Neuronal stem cell (in vitro differentiated cells): ENCODE measurements around the gene APBA1.

ENCODE experiments used
- DNase-seq: peaks from one replicate; pipeline ENCODE4 v3.0.0-alpha.2; 2013; ENCODE audit warnings: low spot score
- H2AFZ ChIP-seq: one replicate; pipeline ENCODE4 v1.6.1; 2013; ENCODE audit warnings: mild to moderate bottlenecking, low read length, inconsistent platforms
- H2AK5ac ChIP-seq: 2 replicates; pipeline ENCODE4 v1.6.1; 2013; ENCODE audit warnings: low read depth, mild to moderate bottlenecking, inconsistent platforms, low read length, moderate library complexity, mixed read lengths
- H2BK120ac ChIP-seq: 2 replicates; pipeline ENCODE4 v1.6.1; 2013; ENCODE audit warnings: low read depth, mild to moderate bottlenecking, inconsistent platforms, low read length, moderate library complexity, mixed read lengths
- H2BK12ac ChIP-seq: one replicate; pipeline ENCODE4 v1.6.1; 2013; ENCODE audit warnings: low read length, inconsistent platforms
- H2BK15ac ChIP-seq: 2 replicates; pipeline ENCODE4 v1.6.1; 2013; ENCODE audit warnings: mild to moderate bottlenecking, low read length, inconsistent platforms, mixed read lengths
- H2BK5ac ChIP-seq: one replicate; pipeline ENCODE4 v1.6.1; 2013; ENCODE audit warnings: inconsistent platforms, mild to moderate bottlenecking, low read length, moderate library complexity
- H3K14ac ChIP-seq: one replicate; pipeline ENCODE4 v1.6.1; 2013; ENCODE audit warnings: low read length, inconsistent platforms
- H3K18ac ChIP-seq: 2 replicates; pipeline ENCODE4 v1.6.1; 2013; ENCODE audit warnings: low read length, inconsistent platforms
- H3K23ac ChIP-seq: 2 replicates; pipeline ENCODE4 v1.6.1; 2013; ENCODE audit warnings: low read depth, mild to moderate bottlenecking, mixed read lengths, low read length, inconsistent platforms; ENCODE audit not compliant: poor library complexity
- H3K27ac ChIP-seq: replicated peaks from 3 replicates; pipeline ENCODE4 v1.5.1; 2013; ENCODE audit warnings: low read length, inconsistent platforms
- H3K27me3 ChIP-seq, 3 experiments: 2 replicates each; pipeline ENCODE4 v1.6.1; 2013; ENCODE audit warnings: low read length in 3 of 3, mild to moderate bottlenecking in 2 of 3, inconsistent platforms in 1 of 3, low read depth in 1 of 3, mixed read lengths in 1 of 3, moderate library complexity in 1 of 3; ENCODE audit not compliant: control insufficient read depth in 3 of 3, insufficient read depth in 3 of 3
- H3K36me3 ChIP-seq, 2 donors: replicated peaks in 1 of 2; 2 replicates each; pipeline ENCODE4 v1.6.1; 2013; ENCODE audit warnings: low read length in 2 of 2; ENCODE audit not compliant: control insufficient read depth in 2 of 2, insufficient read depth in 2 of 2
- H3K4ac ChIP-seq: 2 replicates; pipeline ENCODE4 v1.6.1; 2013; ENCODE audit warnings: inconsistent platforms, mild to moderate bottlenecking, low read length, moderate library complexity
- H3K4me1 ChIP-seq, 2 donors: 1 replicate in 1 of 2; 2 replicates in 1 of 2; pipeline ENCODE4 v1.6.1; 2013; ENCODE audit warnings: low read length in 2 of 2, low read depth in 1 of 2; ENCODE audit not compliant: control insufficient read depth in 2 of 2, insufficient read depth in 1 of 2
- H3K4me2 ChIP-seq: one replicate; pipeline ENCODE4 v1.6.1; 2013; ENCODE audit warnings: mild to moderate bottlenecking, low read length, inconsistent platforms; ENCODE audit not compliant: insufficient read depth, poor library complexity, severe bottlenecking
- H3K4me3 ChIP-seq, 2 donors: 2 replicates each; pipeline ENCODE4 v1.5.1; 2013; ENCODE audit warnings: low read length in 2 of 2, mild to moderate bottlenecking in 2 of 2, inconsistent platforms in 1 of 2, moderate library complexity in 1 of 2
- H3K79me1 ChIP-seq: one replicate; pipeline ENCODE4 v1.6.1; 2013; ENCODE audit warnings: low read depth, mild to moderate bottlenecking, inconsistent platforms, low read length, moderate library complexity
- H3K9ac ChIP-seq: one replicate; pipeline ENCODE4 v1.6.1; 2013; ENCODE audit warnings: mild to moderate bottlenecking, low read depth, low read length, inconsistent platforms; ENCODE audit not compliant: poor library complexity
- H3K9me3 ChIP-seq, 2 donors: replicated peaks in 1 of 2; 2 replicates each; pipeline versions ENCODE3 to v1.6.1; 2013; ENCODE audit warnings: low read length in 2 of 2, mild to moderate bottlenecking in 2 of 2, inconsistent platforms in 1 of 2, low read depth in 1 of 2, mixed read lengths in 1 of 2, moderate library complexity in 1 of 2; ENCODE audit not compliant: control insufficient read depth in 2 of 2, insufficient read depth in 1 of 2
- H4K8ac ChIP-seq: one replicate; pipeline ENCODE4 v1.6.1; 2013; ENCODE audit warnings: low read depth, mild to moderate bottlenecking, inconsistent platforms, low read length, moderate library complexity
- H4K91ac ChIP-seq: one replicate; pipeline ENCODE4 v1.6.1; 2013; ENCODE audit warnings: low read length, low read depth, mild to moderate bottlenecking, inconsistent platforms; ENCODE audit not compliant: poor library complexity
- WGBS, 2 donors: extraction: QIAGEN DNeasy Blood & Tissue Kit; methylation state at CpG; one replicate each; pipeline ENCODE4 v1.1.7; 2013; ENCODE audit warnings: missing lambda C conversion rate in 2 of 2, mixed read lengths in 1 of 2; ENCODE audit not compliant: insufficient read length in 2 of 2, insufficient replicate concordance in 1 of 2; ENCODE audit errors: extremely low coverage in 2 of 2; 5-methylcytosine and 5-hydroxymethylcytosine counted together

Gene APBA1

DNA sequence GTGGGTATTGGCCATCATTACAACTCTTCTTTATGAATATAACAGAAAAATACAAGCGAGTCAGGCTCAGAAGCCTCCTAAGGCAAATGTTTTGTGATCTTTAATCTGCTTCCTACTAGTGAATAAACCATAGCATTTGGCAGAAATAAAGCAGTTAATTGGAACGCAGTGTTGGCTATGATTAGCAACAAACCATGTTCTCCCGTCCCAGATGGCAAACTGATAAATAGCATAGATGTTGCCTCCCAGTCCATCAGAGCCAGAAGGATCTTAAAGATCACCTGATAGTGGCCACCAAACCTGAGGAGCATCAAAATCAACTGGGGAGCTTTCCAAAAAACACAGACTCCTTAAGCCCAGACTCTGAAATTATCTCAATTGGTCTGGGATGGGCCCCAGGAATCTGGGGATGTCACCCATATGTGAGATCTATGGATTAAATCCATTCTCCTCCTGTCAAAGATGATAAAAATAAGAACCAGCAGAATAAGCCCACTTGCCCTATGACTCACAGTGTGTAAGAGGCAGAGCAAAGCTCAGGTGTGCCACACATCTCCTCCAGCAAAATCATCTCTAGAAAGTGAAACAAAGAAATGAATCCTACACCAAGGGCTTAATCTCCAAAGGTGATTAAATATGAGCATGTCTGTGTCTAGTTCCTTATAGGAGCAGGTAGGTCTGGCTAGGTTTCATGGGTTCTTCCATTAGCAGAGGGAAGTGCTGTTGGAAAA, 50.3 kb downstream of the APBA1 start:
- Histone ChIP-seq H3K18ac (no peak overlapping the region), H3K4me2 (no peak overlapping the region)
- WGBS, 2 donors = no CpG with 5 or more reads among the region's 3 CpGs

DNA sequence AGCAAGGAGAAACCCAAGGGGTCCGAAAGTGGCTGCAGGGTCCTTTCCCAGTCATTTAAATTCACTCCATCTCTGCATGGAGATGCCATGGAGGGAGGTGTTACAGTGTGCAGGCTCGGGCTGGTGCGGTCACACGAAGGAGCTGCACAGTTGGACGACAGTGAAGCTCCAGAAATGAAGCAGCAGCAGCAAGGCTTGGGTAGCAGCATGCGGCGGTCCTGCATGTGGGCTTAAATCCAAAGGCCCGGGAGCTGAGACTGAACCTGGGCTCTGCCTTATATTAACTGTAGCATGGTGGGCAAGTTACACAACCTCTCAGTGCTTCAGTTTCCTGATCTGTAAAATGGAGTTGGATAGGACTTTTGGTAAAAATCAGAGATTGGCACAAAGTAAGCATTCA, 51.4 kb downstream of the APBA1 start:
- no peak overlapping the region for H2BK120ac ChIP-seq
- peaks cover 0 to 2% of the 10 kb centered on the region in 2 donors for H3K4me1 ChIP-seq
- H2BK15ac ChIP-seq = no peak overlapping the region
- no peak overlapping the region for H3K18ac ChIP-seq
- no peak overlapping the region for H4K91ac ChIP-seq
- H2BK12ac ChIP-seq = no peak overlapping the region
- no peak overlapping the region for H3K23ac ChIP-seq
- no peak overlapping the region for H3K4me3 ChIP-seq
- H2BK5ac ChIP-seq = no peak overlapping the region
- no peaks in the 10 kb centered on the region for H3K27me3 ChIP-seq
- H3K4ac ChIP-seq = no peak overlapping the region
- no peak overlapping the region for H3K14ac ChIP-seq
- H3K27ac ChIP-seq = no peak overlapping the region
- H3K36me3 ChIP-seq = no peaks in the 10 kb centered on the region
- no peak overlapping the region for H2AFZ ChIP-seq
- H4K8ac ChIP-seq = no peak overlapping the region
- H3K4me2 ChIP-seq = no peak overlapping the region
- no peaks in the 10 kb centered on the region for H3K9me3 ChIP-seq
- H3K79me1 ChIP-seq = no peaks in the 10 kb centered on the region
- no peak for DNase-seq
- H3K9ac ChIP-seq = no peak overlapping the region
- no CpG with 5 or more reads among the region's 8 CpGs for WGBS, 2 donors
- H2AK5ac ChIP-seq = no peak overlapping the region

More for the DNA sequence above, 50.3 kb downstream of the APBA1 start:
- Histone ChIP-seq H2AFZ (no peak overlapping the region), H4K91ac (no peak overlapping the region), H3K27me3 (no peaks in the 10 kb centered on the region), H3K4ac (no peak overlapping the region), H2BK12ac (no peak overlapping the region), H4K8ac (no peak overlapping the region), H3K9me3 (no peaks in the 10 kb centered on the region), H3K4me1 (peaks cover 0 to 2% of the 10 kb centered on the region in 2 donors), H2BK120ac (no peak overlapping the region), H2AK5ac (no peak overlapping the region), H3K79me1 (no peaks in the 10 kb centered on the region), H2BK5ac (no peak overlapping the region), H3K14ac (no peak overlapping the region), H3K36me3 (no peaks in the 10 kb centered on the region), H3K23ac (no peak overlapping the region), H3K27ac (no peak overlapping the region), H3K9ac (no peak overlapping the region), H2BK15ac (no peak overlapping the region), H3K4me3 (no peak overlapping the region)
- DNase-seq = no peak

DNA sequence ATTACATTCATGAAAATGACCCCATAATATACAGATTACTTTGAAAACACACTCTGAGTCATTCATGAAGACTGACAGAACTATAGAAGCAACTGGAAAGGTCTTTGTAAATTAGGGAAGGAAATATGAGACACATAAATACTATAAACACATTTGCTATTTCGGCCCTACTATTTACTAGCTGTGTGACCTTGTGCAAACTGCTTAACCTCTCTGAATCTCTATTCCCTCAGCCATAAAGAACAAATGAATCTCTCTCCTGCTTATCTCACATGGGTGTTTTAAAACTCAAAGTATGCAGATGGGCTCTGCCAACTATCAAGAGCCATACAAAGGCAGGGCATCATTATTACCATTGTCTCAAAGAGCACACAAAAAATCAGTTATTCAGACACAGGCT, 52.9 kb downstream of the APBA1 start:
- H4K8ac ChIP-seq = no peak overlapping the region
- H3K4me3 ChIP-seq = no peak overlapping the region
- H4K91ac ChIP-seq = no peak overlapping the region
- H2BK5ac ChIP-seq = no peak overlapping the region
- H3K79me1 ChIP-seq = no peaks in the 10 kb centered on the region
- no peak overlapping the region for H2AK5ac ChIP-seq
- H2BK15ac ChIP-seq = no peak overlapping the region
- no peak overlapping the region for H3K14ac ChIP-seq
- no peak overlapping the region for H3K9ac ChIP-seq
- no peak for DNase-seq
- no peak overlapping the region for H2BK12ac ChIP-seq
- H3K9me3 ChIP-seq = no peaks in the 10 kb centered on the region
- no peak overlapping the region for H3K4me2 ChIP-seq
- H3K36me3 ChIP-seq = no peaks in the 10 kb centered on the region
- no peaks in the 10 kb centered on the region for H3K27me3 ChIP-seq
- no CpG with 5 or more reads among the region's 1 CpG for WGBS, 2 donors
- no peak overlapping the region for H3K4ac ChIP-seq
- H3K18ac ChIP-seq = no peak overlapping the region
- no peak overlapping the region for H3K27ac ChIP-seq
- no peak overlapping the region for H2BK120ac ChIP-seq
- H3K23ac ChIP-seq = no peak overlapping the region
- H2AFZ ChIP-seq = no peak overlapping the region
- H3K4me1 ChIP-seq = no peaks in the 10 kb centered on the region

DNA sequence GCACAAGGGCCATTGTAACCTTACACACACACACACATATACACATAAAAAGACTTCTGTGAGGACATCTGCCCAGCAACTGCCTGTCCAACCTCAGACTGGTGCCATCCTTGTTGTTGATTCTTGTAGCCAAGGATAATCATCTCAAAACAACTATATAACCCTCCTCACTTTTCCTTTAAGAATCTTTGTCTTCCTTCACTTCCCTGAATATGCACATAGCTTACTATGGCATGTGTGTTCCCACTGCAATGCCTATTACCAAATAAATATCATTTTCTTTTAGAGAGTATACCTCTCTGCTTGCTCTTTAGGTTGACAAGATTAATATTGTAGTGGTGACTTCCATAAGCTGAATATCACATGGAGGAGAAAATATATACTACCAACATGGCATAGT, 55.2 kb downstream of the APBA1 start:
- H2AFZ ChIP-seq = no peak overlapping the region
- H3K14ac ChIP-seq = no peak overlapping the region
- no peak overlapping the region for H3K4ac ChIP-seq
- no peak overlapping the region for H3K27ac ChIP-seq
- H3K27me3 ChIP-seq = no peaks in the 10 kb centered on the region
- no peaks in the 10 kb centered on the region for H3K9me3 ChIP-seq
- H3K4me3 ChIP-seq = no peak overlapping the region
- H2BK15ac ChIP-seq = no peak overlapping the region
- DNase-seq = no peak
- no peak overlapping the region for H3K18ac ChIP-seq
- no peak overlapping the region for H4K91ac ChIP-seq
- H3K4me1 ChIP-seq = no peaks in the 10 kb centered on the region
- no peak overlapping the region for H2BK120ac ChIP-seq
- no peak overlapping the region for H2AK5ac ChIP-seq
- H2BK12ac ChIP-seq = no peak overlapping the region
- no peak overlapping the region for H3K23ac ChIP-seq
- no peak overlapping the region for H2BK5ac ChIP-seq
- H4K8ac ChIP-seq = no peak overlapping the region
- no peak overlapping the region for H3K9ac ChIP-seq
- H3K36me3 ChIP-seq = no peaks in the 10 kb centered on the region
- H3K79me1 ChIP-seq = no peaks in the 10 kb centered on the region
- no peak overlapping the region for H3K4me2 ChIP-seq
